DND-41 (cell line): ENCODE measurements around the gene TBC1D22A.
"Not testable (repeated sequence)": the region's sequence is repeated elsewhere in the genome, so short reads cannot be mapped to it uniquely, and the experiment has no call there.

Experiments
- ATAC-seq: fragments of 200-7000 bp; cut with Tn5 transposase; 3 replicates; pipeline ENCODE4 v1.9.1; 2021; ENCODE audit warnings: low read depth; ENCODE audit not compliant: insufficient read depth
- DNase-seq: peaks from one replicate; pipeline ENCODE4 v3.0.0-alpha.2; 2020
- H2AFZ ChIP-seq: 2 replicates; pipeline ENCODE4 v1.6.0; 2012; ENCODE audit warnings: low read depth, low read length
- H3K27ac ChIP-seq: 2 replicates; pipeline ENCODE4 v1.5.1; 2012; ENCODE audit warnings: low read length, inconsistent platforms
- H3K27me3 ChIP-seq: fragments of 200-600 bp; sonication (generic); 2 replicates; pipeline ENCODE4 v1.6.0; 2012; ENCODE audit warnings: low read length, mild to moderate bottlenecking, inconsistent platforms; ENCODE audit not compliant: insufficient read depth, poor library complexity
- H3K36me3 ChIP-seq: 2 replicates; pipeline ENCODE4 v1.5.1; 2012; ENCODE audit warnings: low read length, inconsistent platforms; ENCODE audit not compliant: insufficient read depth
- H3K4me1 ChIP-seq: 2 replicates; pipeline ENCODE4 v1.5.1; 2012; ENCODE audit warnings: mild to moderate bottlenecking, low read length; ENCODE audit not compliant: insufficient read depth
- H3K4me2 ChIP-seq: 2 replicates; pipeline ENCODE4 v1.6.0; 2012; ENCODE audit warnings: mild to moderate bottlenecking, moderate library complexity, low read length, inconsistent platforms; ENCODE audit not compliant: insufficient read depth
- H3K4me3 ChIP-seq, 2 experiments: fragments of 200-600 bp in 1 of 2; shearing (Covaris generic) in 1 of 2; 2 replicates each; pipeline ENCODE4 v1.5.1; 2012 to 2016; ENCODE audit warnings: inconsistent platforms in 2 of 2, low read length in 2 of 2, mild to moderate bottlenecking in 2 of 2, low read depth in 1 of 2, moderate library complexity in 1 of 2
- H3K79me2 ChIP-seq: 2 replicates; pipeline ENCODE4 v1.6.0; 2012; ENCODE audit warnings: low read length, inconsistent platforms; ENCODE audit not compliant: insufficient read depth
- H3K9ac ChIP-seq: 2 replicates; pipeline ENCODE4 v1.6.0; 2012; ENCODE audit warnings: low read depth, mild to moderate bottlenecking, inconsistent platforms, low read length, moderate library complexity
- H3K9me3 ChIP-seq: 2 replicates; pipeline ENCODE4 v1.5.1; 2012; ENCODE audit warnings: low read length, moderate library complexity, mild to moderate bottlenecking, inconsistent platforms; ENCODE audit not compliant: insufficient read depth, severe bottlenecking
- H4K20me1 ChIP-seq: 2 replicates; pipeline ENCODE4 v1.6.0; 2012; ENCODE audit warnings: low read length; ENCODE audit not compliant: insufficient read depth
- EZH2 ChIP-seq: IDR thresholded peaks from 3 replicates; pipeline ENCODE4 v1.6.1; 2012; ENCODE audit warnings: borderline replicate concordance, low read depth, mild to moderate bottlenecking, moderate library complexity, low read length, inconsistent platforms; ENCODE audit not compliant: severe bottlenecking
- TF ChIP-seq, protein P1 (sequence below): IDR thresholded peaks from 2 replicates; pipeline ENCODE4 v1.5.1; 2012; ENCODE audit warnings: borderline replicate concordance, low read length, moderate library complexity, mild to moderate bottlenecking; ENCODE audit not compliant: poor library complexity, severe bottlenecking; ENCODE audit errors: extremely low read depth

Gene TBC1D22A

DNA sequence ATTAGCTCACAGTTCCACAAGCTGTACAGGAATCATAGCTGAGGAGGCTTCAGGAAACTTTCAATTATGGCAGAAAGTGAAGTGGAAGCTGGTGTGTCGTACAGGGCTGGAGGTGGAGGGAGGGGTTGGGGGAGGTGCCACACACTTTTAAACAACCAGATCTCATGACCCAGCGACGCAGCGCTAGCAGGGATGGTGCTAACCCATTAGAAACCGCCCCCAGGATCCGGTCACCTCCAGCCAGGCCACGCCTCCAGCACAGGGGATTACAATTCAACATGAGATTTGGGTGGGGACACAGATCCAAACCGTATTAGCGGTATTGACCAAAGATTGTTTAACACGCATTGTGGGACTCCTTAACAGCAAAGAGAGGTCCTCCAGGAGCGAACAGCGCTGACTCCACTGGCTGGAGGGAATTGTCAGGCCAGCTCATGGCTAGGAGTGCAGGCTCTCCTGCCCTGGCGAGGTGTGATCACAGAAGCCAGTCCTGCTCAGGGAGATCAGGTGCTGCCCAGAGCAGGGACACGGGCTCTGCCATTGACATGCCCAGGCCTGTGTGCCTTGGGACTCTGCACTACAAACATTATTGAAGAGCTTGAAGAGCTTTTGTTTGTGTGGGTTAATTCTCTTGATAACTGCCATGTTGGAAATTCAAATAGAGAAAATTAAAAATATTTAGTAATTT, 215.3 kb downstream of the TBC1D22A start:
- DNase-seq (no peak), ATAC-seq (no peak)
- Histone ChIP-seq H3K9me3 (no peaks in the 10 kb centered on the region), H2AFZ (no peak overlapping the region), H3K79me2 (no peaks in the 10 kb centered on the region), H3K9ac (no peak overlapping the region), H4K20me1 (peaks cover 4% of the 10 kb centered on the region; the same call in 1 of the 2 replicates), H3K27me3 (no peaks in the 10 kb centered on the region), H3K4me2 (no peak overlapping the region), H3K27ac (no peak overlapping the region), H3K4me3 (no peak overlapping the region), H3K36me3 (peaks cover 44% of the 10 kb centered on the region), H3K4me1 (no peaks in the 10 kb centered on the region)
- TF ChIP-seq, protein P1, sequence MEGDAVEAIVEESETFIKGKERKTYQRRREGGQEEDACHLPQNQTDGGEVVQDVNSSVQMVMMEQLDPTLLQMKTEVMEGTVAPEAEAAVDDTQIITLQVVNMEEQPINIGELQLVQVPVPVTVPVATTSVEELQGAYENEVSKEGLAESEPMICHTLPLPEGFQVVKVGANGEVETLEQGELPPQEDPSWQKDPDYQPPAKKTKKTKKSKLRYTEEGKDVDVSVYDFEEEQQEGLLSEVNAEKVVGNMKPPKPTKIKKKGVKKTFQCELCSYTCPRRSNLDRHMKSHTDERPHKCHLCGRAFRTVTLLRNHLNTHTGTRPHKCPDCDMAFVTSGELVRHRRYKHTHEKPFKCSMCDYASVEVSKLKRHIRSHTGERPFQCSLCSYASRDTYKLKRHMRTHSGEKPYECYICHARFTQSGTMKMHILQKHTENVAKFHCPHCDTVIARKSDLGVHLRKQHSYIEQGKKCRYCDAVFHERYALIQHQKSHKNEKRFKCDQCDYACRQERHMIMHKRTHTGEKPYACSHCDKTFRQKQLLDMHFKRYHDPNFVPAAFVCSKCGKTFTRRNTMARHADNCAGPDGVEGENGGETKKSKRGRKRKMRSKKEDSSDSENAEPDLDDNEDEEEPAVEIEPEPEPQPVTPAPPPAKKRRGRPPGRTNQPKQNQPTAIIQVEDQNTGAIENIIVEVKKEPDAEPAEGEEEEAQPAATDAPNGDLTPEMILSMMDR, result no peak
- no peak for TF ChIP-seq EZH2

DNA sequence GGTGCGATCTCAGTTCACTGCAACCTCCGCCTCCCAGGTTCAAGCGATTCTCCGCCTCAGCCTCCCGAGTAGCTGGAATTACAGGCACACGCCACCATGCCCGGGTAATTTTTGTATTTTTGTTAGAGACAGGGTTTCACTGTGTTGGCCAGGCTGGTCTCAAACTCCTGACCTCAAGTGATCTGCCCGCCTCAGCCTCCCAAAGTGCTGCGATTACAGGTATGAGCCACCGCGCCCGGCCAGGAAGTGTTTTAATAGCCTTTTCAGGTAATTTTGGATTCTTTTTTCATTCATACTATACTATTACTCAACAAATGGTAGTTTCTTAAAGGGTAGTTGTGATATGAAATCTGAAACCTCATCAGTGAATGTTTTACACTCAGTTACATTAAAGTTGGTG, 216.2 kb downstream of the TBC1D22A start:
- H3K9ac ChIP-seq, H3K79me2 ChIP-seq, H3K4me1 ChIP-seq, ATAC-seq, H4K20me1 ChIP-seq, H2AFZ ChIP-seq, H3K27me3 ChIP-seq, H3K27ac ChIP-seq, DNase-seq, H3K9me3 ChIP-seq, H3K4me2 ChIP-seq, H3K4me3 ChIP-seq: not testable (repeated sequence)
- peaks cover 44% of the 10 kb centered on the region for H3K36me3 ChIP-seq

DNA sequence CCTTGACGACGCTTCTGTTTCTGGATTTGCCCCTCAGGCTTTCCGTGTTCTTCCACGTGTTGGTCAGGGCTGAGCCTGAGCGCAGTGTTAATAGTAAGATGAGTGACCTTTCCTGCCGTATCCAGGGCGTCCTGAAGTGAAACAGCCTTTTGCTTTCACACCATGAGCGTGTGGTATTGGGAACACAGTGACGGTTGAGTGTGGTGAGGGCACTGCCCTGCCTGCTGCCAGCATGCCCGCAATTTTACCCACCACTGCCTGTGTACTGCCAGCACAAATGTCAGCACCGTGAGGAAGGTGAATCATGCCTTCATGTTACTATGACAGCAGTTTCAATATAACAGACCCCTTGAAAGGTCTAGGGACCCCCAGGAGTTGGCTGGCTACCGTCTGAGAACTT, 217.1 kb downstream of the TBC1D22A start:
- Histone ChIP-seq H3K4me1 (no peaks in the 10 kb centered on the region), H3K4me3 (no peak overlapping the region), H2AFZ (no peak overlapping the region), H3K9me3 (no peaks in the 10 kb centered on the region), H3K27me3 (no peaks in the 10 kb centered on the region), H3K9ac (no peak overlapping the region), H3K36me3 (peaks cover 39% of the 10 kb centered on the region), H4K20me1 (peaks cover under 1% of the 10 kb centered on the region; the same call in 1 of the 2 replicates), H3K27ac (no peak overlapping the region), H3K4me2 (no peak overlapping the region), H3K79me2 (no peaks in the 10 kb centered on the region)
- ATAC-seq, result no peak
- no peak for DNase-seq
- TF ChIP-seq EZH2, result no peak
- TF ChIP-seq, protein P1, result no peak

DNA sequence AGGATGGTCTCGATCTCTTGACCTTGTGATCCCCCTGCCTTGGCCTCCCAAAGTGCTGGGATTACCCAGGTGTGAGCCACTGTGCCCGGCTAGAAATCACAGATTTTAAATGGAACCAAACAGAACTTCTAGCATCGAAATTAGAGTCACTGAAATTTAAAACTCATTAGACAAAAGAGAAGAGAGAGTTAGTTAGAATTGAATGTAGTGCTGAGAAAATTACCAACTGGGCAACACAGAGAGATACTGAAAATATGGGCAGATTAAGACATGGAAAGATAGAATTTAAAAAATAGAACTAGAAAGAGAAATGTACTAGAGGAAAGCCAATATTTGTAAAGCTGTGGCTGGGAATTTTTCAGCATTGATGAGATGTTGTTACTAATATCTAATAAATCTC, 217.9 kb downstream of the TBC1D22A start:
- peaks cover 4% of the 10 kb centered on the region; the same call in 1 of the 2 replicates for H4K20me1 ChIP-seq
- ATAC-seq (no peak), DNase-seq (no peak)
- no peak for TF ChIP-seq EZH2
- TF ChIP-seq, protein P1, result no peak
- H3K9ac ChIP-seq, result no peak overlapping the region
- H3K36me3 ChIP-seq, result peaks cover 32% of the 10 kb centered on the region
- H3K27me3 ChIP-seq, result no peaks in the 10 kb centered on the region
- no peaks in the 10 kb centered on the region for H3K79me2 ChIP-seq
- H3K4me2 ChIP-seq, result no peak overlapping the region
- H3K9me3 ChIP-seq, result no peaks in the 10 kb centered on the region
- H3K4me3 ChIP-seq, result no peak overlapping the region
- H3K27ac ChIP-seq, result no peak overlapping the region
- no peak overlapping the region for H2AFZ ChIP-seq
- H3K4me1 ChIP-seq, result no peaks in the 10 kb centered on the region
